RWPE1 (cell line): ENCODE measurements around the gene MAMDC4.

Experiments
- CTCF ChIA-PET: fragments of 350-600 bp; sonication (Branson Sonifier 250); formaldehyde crosslinking; extraction: SDS; loops from one replicate; lab custom pipeline; 2021; lab: Yijun Ruan, JAX
- POLR2A ChIA-PET: fragments of 400-600 bp; formaldehyde crosslinking; extraction: SDS; loops from one replicate; lab custom pipeline; 2020; ENCODE audit warnings: antibody characterized with exemption; ENCODE audit not compliant: low non-redundant PET; lab: Yijun Ruan, JAX
- DNase-seq: peaks from one replicate; pipeline ENCODE4 v3.0.0; 2012; ENCODE audit warnings: low spot score
- H3K27ac ChIP-seq: fragments of 450-650 bp; 2 replicates; pipeline ENCODE4 v1.5.1; 2017
- CTCF ChIP-seq: fragments of 450-650 bp; conservative IDR thresholded peaks from 2 replicates; pipeline ENCODE4 v1.5.1; 2017; ENCODE audit warnings: low read depth, mild to moderate bottlenecking

MAMDC4 gene

GRCh38 chr9:136907011-136907914 is 55.1 kb downstream of the MAMDC4 start:
- ChIA-PET CTCF (interaction anchor here (0.5 to 0.6 kb wide), 2 partner anchors 23 to 37 kb away, joined by 3 read pairs; no protein-coding TSS in a partner anchor), POLR2A (interaction anchor here (0.6 kb wide), 1 partner anchor 16 kb away, joined by 5 read pairs; no protein-coding TSS in a partner anchor)
- no peak for TF ChIP-seq CTCF

More at GRCh38 chr9:136907011-136907914, 55.1 kb downstream of the MAMDC4 start:
- H3K27ac ChIP-seq: peak overlapping the region; percentile 20
- no peak for DNase-seq
